ENCODE results near the gene MOCS1.

- peak; percentile 10 for TF ChIP-seq CTCF (IDR thresholded peaks at IDR 0.05)
- no peak for TF ChIP-seq EZH2 (IDR thresholded peaks at IDR 0.05)
- TF ChIP-seq EZH2phosphoT487 (IDR thresholded peaks at IDR 0.05) = no peak
Measured at GRCh38 chr6:39904946-39905639, 29.2 kb downstream of the MOCS1 start.
